CMK (cell line): ENCODE results near the gene CASKIN2.
A peak's percentile ranks its signal among the peaks of the same experiment; 100 is the strongest.
"Not testable (repeated sequence)": the region's sequence is repeated elsewhere in the genome, so short reads cannot be mapped to it uniquely, and the experiment has no call there.

Experiments used
- DNase-seq: peaks from one replicate; pipeline ENCODE4 v3.0.0-alpha.2; 2010; ENCODE audit warnings: low read depth

Gene CASKIN2

DNA sequence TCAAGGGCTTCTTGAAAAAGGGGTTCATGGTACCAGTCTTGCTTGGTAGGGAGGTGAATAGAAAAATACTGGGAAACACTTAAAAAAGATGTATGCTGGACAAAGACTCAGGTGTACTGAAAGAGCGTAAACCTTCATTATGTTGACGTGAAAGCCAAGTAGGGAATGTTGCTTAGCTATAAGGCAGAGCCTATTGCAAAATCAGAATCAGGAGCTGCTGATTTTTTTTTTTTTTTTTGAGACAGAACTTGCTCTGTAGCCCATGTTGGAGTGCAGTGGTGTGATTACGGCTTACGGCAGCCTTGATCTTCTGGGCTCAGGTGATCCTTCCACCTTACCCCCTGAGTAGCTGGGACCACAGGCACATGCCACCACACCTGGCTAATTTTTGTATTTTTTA, 55.0 kb downstream of the CASKIN2 start:
- DNase-seq: no peak

DNA sequence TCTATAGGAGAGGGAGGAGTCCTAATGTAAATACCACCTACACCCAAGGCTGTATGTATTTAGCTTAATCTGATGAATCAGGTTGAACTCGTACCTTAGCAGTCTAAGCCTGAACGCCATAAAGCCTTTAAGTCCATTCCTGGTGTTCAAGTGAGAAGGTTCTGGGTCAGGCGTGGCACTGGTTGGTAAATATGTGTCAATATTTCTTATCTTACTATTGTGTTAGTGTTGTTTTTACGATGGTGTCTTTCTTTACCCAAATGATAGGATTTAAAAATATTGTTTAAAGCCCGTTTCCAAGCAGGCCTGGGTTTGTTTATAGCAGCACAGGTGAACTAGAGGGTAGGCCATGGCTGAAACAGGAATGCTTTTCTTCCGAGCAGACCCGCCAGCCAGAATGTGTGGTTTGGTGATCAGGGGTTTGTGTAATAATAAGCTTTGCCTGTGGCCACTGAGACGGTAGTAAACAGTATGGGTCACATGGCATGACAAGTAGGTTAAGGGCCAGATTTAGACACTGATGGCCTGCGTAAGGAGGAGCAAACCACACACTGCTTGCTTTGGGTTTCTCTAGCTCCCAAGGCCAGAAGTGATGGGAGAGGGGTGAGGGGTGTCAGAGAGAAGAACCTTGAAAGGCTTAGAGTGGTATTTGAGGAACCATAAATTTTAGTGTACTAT, 55.6 kb downstream of the CASKIN2 start:
- no peak for DNase-seq

DNA sequence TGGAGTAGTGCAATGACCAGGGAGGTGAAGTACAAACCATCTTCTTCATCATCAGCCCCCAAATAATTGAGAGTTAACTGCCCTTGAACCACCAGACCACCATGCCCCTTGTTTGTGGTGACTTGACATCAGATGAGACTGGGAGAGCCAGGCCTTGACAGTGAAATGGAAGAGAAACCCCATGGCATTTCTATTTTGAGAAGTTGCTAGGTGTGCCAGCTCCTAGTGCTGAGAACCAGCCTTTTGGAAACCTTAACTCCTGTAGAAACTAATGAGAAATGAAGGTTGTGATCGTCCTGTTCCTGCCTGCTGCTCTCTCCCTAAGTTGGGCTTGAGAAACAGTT, 56.1 kb downstream of the CASKIN2 start:
- no peak for DNase-seq

DNA sequence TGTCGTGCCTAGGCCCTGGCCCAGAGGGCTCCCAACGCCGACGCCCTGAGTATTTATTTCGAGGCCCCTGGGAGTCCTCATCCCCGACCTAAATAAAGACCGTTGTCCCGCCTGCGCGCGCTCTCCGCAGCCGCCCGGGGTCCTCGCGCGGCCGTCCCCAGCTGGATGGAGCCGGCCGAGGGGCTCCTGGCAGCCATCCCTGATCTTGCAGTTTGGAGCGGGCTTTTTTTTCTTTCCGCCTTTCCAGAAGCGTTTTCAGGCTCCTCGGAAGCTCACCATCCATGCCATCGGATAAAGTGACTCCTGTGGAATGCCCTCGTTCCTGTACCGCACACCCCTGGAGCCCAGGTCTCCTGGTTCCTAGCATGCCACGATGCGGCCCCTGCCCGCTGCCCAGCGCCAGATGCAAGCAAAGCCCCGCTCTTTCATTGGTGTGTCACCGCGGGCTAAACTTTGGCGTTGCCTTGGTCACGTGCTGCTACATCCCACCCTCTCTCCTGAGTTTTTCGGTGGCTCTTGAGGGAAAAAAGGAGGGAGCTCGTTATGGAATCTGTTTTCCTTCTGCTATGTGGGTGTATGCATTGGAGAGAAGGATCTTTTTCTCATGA, 58.2 kb downstream of the CASKIN2 start:
- DNase-seq: no peak

DNA sequence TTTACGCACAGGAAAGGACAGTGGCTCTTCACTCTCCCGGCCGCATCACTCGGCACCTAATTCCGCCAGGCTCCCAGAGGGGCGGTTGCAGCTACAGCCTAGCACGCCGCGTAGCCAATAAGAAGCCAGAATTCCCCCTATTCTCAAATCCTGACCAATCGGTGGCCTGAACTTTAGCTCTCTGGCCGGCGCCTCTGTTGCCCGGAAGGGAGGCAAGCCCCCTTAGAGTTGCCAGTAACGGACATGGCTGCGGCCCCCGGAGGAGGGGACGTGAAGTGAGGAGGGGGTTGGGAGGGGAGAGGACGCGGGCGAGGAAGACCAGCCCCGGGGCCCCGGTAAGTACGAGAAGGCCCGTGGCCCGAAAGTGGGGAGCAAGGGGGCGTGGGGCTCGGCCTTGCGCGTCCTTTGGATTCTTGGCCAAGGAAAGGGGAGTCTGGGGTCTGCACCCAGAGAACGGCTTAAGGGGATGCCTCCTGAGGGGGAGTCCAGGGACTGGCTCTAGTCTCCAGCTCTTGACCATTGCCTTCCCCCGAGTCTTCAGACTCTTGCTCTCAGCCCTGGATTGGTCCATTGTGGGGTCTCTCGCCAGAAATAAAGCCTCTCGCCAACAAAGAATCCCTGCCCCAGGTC, 58.8 kb downstream of the CASKIN2 start, which contains the start of gene TMEM94:
Gene TMEM94 (plus strand): TSS at position 219 of the 630 bp plus-strand sequence. CDS start 15,271 bp downstream, outside the sequence.
- DNase-seq: peak; percentile 80

DNA sequence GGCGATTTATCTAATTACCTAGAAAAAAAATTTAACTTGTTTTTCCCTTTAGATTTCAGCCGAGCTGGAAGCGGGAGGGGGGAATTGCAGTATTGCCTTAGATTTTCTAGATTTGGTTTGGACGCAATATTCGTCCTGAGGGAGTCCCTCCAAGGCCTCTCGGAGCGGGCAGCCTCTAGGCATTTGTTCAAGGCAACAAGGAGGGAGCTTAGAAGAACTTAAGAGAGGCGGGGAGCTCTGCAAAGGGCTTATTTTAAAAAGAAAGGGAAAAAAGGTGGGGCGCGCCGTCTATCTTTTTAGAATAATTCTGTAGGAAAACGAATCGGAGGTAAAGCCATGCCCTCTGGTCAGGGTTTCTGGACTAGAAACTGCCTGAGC, 59.3 kb downstream of the CASKIN2 start:
- no peak for DNase-seq

DNA sequence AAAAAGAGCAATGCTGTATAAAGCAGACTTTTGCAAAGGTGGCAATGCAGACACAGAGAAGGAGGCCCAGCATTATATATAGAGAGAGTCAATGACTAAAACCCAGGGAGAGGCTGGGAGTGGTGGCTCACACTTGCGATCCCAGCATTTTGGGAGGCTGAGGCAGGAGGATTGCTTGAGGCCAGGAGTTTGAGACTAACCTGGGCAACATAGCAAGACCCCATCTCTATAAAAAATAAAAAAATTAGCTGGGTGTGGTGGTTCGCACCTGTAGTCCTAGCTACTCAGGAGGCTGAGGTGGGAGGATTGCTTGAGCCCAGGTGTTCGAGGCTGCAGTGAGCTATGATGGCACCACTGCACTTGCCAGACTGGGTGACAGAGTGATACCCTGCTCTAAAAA, 60.7 kb downstream of the CASKIN2 start:
- not testable (repeated sequence) for DNase-seq

DNA sequence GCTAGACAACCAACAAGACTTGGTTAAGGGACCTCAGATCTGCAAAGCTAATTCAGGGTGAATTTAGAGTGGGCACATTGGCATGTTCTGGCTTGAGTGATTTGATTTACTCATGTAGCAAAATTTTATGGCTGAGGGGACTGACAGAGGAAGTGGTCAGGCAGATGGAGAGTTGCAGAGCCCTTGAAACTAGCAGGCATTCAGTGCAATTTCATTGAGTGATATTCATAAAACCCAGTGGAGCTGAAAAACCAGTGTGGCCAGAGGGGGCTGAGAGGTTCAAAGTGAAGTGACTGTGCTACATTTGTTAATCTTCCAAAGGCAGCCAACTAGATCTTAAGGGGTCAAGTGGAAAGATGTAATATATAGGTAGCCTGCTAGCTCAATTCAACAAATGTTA, 61.1 kb downstream of the CASKIN2 start:
- no peak for DNase-seq

DNA sequence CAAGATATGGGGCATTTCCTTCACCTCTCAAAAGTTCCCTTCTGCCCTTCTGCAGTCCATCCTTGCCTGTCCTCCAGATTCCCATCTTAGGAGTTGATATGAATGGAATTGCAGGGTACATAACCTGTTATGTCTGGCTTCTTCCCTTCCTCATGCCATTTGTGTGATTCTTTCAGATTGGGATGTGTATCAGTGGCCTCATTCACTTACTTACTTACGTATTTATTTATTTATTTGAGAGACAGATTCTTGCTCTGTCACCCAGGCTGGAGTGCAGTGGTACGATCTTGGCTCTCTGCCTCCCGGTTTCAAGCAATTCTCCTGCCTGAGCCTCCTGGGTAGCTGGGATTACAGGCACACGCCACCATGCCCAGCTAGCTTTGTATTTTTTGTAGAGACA, 65.1 kb downstream of the CASKIN2 start:
- no peak for DNase-seq
